ENCODE measurements around the gene XPO1. TPM values are rescaled to one million over a fixed set of nuclear protein-coding genes. Genes with fewer than 3 reads are reported as not detected.

The XPO1 gene
- total and polyA plus RNA-seq, 2 of the 4 experiments (the other 2 are of a cell fraction), result 78.5 to 104 TPM

GRCh38 chr2:61465045-61465444 lies 73.1 kb downstream of the XPO1 start:
- H3K18ac ChIP-seq (ENCODE audit: low read depth, low read length), result no peak overlapping the region
- no peak overlapping the region for H3K9ac ChIP-seq (ENCODE audit: low read depth, low read length)
- intact Hi-C loops (cut with micrococcal nuclease), result loop anchor here (5.0 kb wide), 1 partner anchor 33 kb away; no protein-coding TSS in a partner anchor
- in situ Hi-C loops (cut with MboI; ENCODE audit: low sequenced_read_pairs), result no loop called here
- peaks cover 10% of the 10 kb centered on the region; the same call in 1 of the 2 replicates for H3K9me1 ChIP-seq (ENCODE audit: insufficient read depth, low read length)
- no peak for ATAC-seq (ENCODE audit: low read depth)
- H4K8ac ChIP-seq (ENCODE audit: low read depth in 2 of 2, low read length in 2 of 2), result no peak overlapping the region
- POLR2A ChIA-PET (ENCODE audit: unreplicated experiment), result no interaction called here
- H3K27me3 ChIP-seq (ENCODE audit: control insufficient read depth, insufficient read depth, low read length), result no peaks in the 10 kb centered on the region
- no peak overlapping the region for H3K23ac ChIP-seq (ENCODE audit: low read depth, low read length)
- H3K4me1 ChIP-seq (ENCODE audit: control insufficient read depth, insufficient read depth, low read length), result 0 out of 2 replicates have a peak, but pooled peaks cover 1% of the 10 kb centered on the region
- no TSS peak for BruUV-seq (replicated peaks)
- H3K56ac ChIP-seq (ENCODE audit: extremely low read depth, insufficient read depth, low read length), result no peak overlapping the region
- no peak overlapping the region for H2BK5ac ChIP-seq (ENCODE audit: low read depth, low read length, poor library complexity, severe bottlenecking)
- no peak overlapping the region for H3K4ac ChIP-seq (ENCODE audit: low read depth, low read length)
- no CpG with 5 or more reads among the region's 3 CpGs for WGBS, 2 experiments (ENCODE audit: extremely low coverage in 2 of 2, insufficient read length in 1 of 2)
- no peaks in the 10 kb centered on the region for H3K9me3 ChIP-seq (ENCODE audit: control insufficient read depth, insufficient read depth, low read length)
- H3K27ac ChIP-seq (ENCODE audit: insufficient read depth, low read length), result no peak overlapping the region
- CTCF ChIA-PET, result no interaction called here
- no peak overlapping the region for H4K91ac ChIP-seq (ENCODE audit: insufficient read depth, low read depth, low read length)
- DNase-seq, result no peak
- H3K36me3 ChIP-seq (ENCODE audit: control insufficient read depth, insufficient read depth, low read length), result peaks cover 6% of the 10 kb centered on the region
- H3K4me3 ChIP-seq (ENCODE audit: insufficient read depth, low read depth, low read length), result no peak overlapping the region
- H3K14ac ChIP-seq (replicated peaks; ENCODE audit: low read depth, low read length), result no peak overlapping the region
- H4K5ac ChIP-seq (ENCODE audit: low read depth, low read length), result no peak overlapping the region
- TF ChIP-seq RFX5 (IDR thresholded peaks at IDR 0.05; ENCODE audit: low read depth, low read length), result no peak
- no peak for TF ChIP-seq RAD21 (IDR thresholded peaks at IDR 0.05; ENCODE audit: low read length)
- no peak for TF ChIP-seq CTCF (conservative IDR thresholded peaks at IDR 0.05; ENCODE audit: low read depth, low read length)
- no peak for TF ChIP-seq BHLHE40 (IDR thresholded peaks at IDR 0.05; ENCODE audit: low read depth, low read length)
- no peak for TF ChIP-seq NFE2L2 (IDR thresholded peaks at IDR 0.05; ENCODE audit: low read depth, low read length)
- H2BK15ac ChIP-seq (ENCODE audit: low read depth, low read length), result no peak overlapping the region
- no peak overlapping the region for H2AK9ac ChIP-seq (replicated peaks; ENCODE audit: low read depth, low read length, poor library complexity)
- no peak overlapping the region for H2AK5ac ChIP-seq (ENCODE audit: low read depth, low read length)
- no peak overlapping the region for H2BK120ac ChIP-seq (ENCODE audit: low read depth, low read length)
- peaks cover 62% of the 10 kb centered on the region for H4K20me1 ChIP-seq (ENCODE audit: insufficient read depth, low read length)
- H3K79me1 ChIP-seq (ENCODE audit: low read depth in 1 of 2, low read length in 2 of 2), result peaks cover 3 to 54% of the 10 kb centered on the region in 2 experiments; a peak in 3 of 4 replicates
- no peak overlapping the region for H3K4me2 ChIP-seq (ENCODE audit: low read depth, low read length)
- no peak overlapping the region for H2BK20ac ChIP-seq (ENCODE audit: low read depth, low read length)
- dilution Hi-C loops (cut with HindIII; ENCODE audit: low sequenced_read_pairs, unreplicated experiment), result no loop called here
- H2AFZ ChIP-seq (replicated peaks; ENCODE audit: low read length, poor library complexity), result no peak overlapping the region
